Neural cell (in vitro differentiated cells): ENCODE results near the gene APOBR. TPM values are rescaled to one million over a fixed set of nuclear protein-coding genes. Genes with fewer than 3 reads are reported as not detected.

Experiments
- H2AFZ ChIP-seq: fragments of 200-600, 300-800 bp; sonication (generic), shearing (Covaris generic); 2 replicates; pipeline ENCODE4 v1.6.0; 2014; ENCODE audit warnings: low read depth, mild to moderate bottlenecking, antibody characterized with exemption, low read length, moderate library complexity
- H3F3A ChIP-seq: fragments of 200-600 bp; shearing (Covaris generic); 2 replicates; pipeline ENCODE4 v1.6.1; 2016; ENCODE audit warnings: mild to moderate bottlenecking, moderate library complexity, mixed read lengths, antibody characterized with exemption, low read length; ENCODE audit not compliant: insufficient read depth, poor library complexity, severe bottlenecking
- H3K27ac ChIP-seq: fragments of 200-600, 300-800 bp; sonication (generic), shearing (Covaris generic); 2 replicates; pipeline ENCODE4 v1.5.1; 2014; ENCODE audit warnings: mild to moderate bottlenecking, low read length, moderate library complexity
- H3K27me3 ChIP-seq: fragments of 300-800, 200-600 bp; sonication (generic), shearing (Covaris generic); 2 replicates; pipeline ENCODE4 v1.6.0; 2014; ENCODE audit warnings: mild to moderate bottlenecking, low read depth, low read length, moderate library complexity; ENCODE audit not compliant: insufficient read depth
- H3K36me3 ChIP-seq: fragments of 300-800, 200-600 bp; sonication (generic), shearing (Covaris generic); 2 replicates; pipeline ENCODE4 v1.5.1; 2014; ENCODE audit warnings: mild to moderate bottlenecking, antibody characterized with exemption, low read length, moderate library complexity; ENCODE audit not compliant: insufficient read depth
- H3K4me2 ChIP-seq: fragments of 300-800, 200-600 bp; sonication (generic), shearing (Covaris generic); 2 replicates; pipeline ENCODE4 v1.6.0; 2014; ENCODE audit warnings: mild to moderate bottlenecking, low read length
- H3K4me3 ChIP-seq: fragments of 300-800, 200-600 bp; sonication (generic), shearing (Covaris generic); 2 replicates; pipeline ENCODE4 v1.5.1; 2014; ENCODE audit warnings: mild to moderate bottlenecking, low read length, moderate library complexity
- H3K79me2 ChIP-seq: fragments of 200-600 bp; shearing (Covaris generic); replicated peaks from 2 replicates; pipeline ENCODE4 v1.6.0; 2014; ENCODE audit warnings: mild to moderate bottlenecking, low read length, moderate library complexity; ENCODE audit not compliant: insufficient read depth
- H3K9ac ChIP-seq: fragments of 300-800, 200-600 bp; sonication (generic), shearing (Covaris generic); 2 replicates; pipeline ENCODE4 v1.6.1; 2016; ENCODE audit warnings: mild to moderate bottlenecking, low read length, mixed read lengths
- H3K9me2 ChIP-seq: fragments of 200-600 bp; shearing (Covaris generic); 2 replicates; pipeline ENCODE4 v1.6.1; 2016; ENCODE audit warnings: mild to moderate bottlenecking, low read length, mixed read lengths; ENCODE audit not compliant: insufficient read depth
- H3K9me3 ChIP-seq: fragments of 200-600, 300-800 bp; sonication (generic), shearing (Covaris generic); 2 replicates; pipeline ENCODE4 v1.6.1; 2016; ENCODE audit warnings: mild to moderate bottlenecking, mixed run types, low read length, moderate library complexity, mixed read lengths
- H4K20me1 ChIP-seq: fragments of 200-600 bp; shearing (Covaris generic); 2 replicates; pipeline ENCODE4 v1.6.1; 2016; ENCODE audit warnings: mild to moderate bottlenecking, mixed run types; ENCODE audit not compliant: insufficient read depth
- EP300 ChIP-seq: fragments of 450-650 bp; conservative IDR thresholded peaks from 2 replicates; pipeline ENCODE4 v1.6.1; 2014; ENCODE audit warnings: antibody characterized with exemption, mild to moderate bottlenecking, moderate library complexity; ENCODE audit not compliant: poor library complexity, severe bottlenecking
- EZH2 ChIP-seq: fragments of 200-600, 300-800 bp; shearing (Covaris generic), sonication (generic); IDR thresholded peaks from 2 replicates; pipeline ENCODE4 v1.6.1; 2014; ENCODE audit warnings: antibody characterized with exemption, low read length, borderline replicate concordance, mild to moderate bottlenecking; ENCODE audit not compliant: insufficient read depth, poor library complexity, severe bottlenecking
- POLR2AphosphoS5 ChIP-seq: IDR thresholded peaks from 2 replicates; pipeline ENCODE4 v1.6.1; 2012
- RAD21 ChIP-seq: fragments of 450-650 bp; conservative IDR thresholded peaks from 2 replicates; pipeline ENCODE4 v1.6.1; 2014; ENCODE audit warnings: antibody characterized with exemption, mild to moderate bottlenecking, moderate library complexity
- SMC3 ChIP-seq: fragments of 450-650 bp; conservative IDR thresholded peaks from 2 replicates; pipeline ENCODE4 v1.6.1; 2014; ENCODE audit warnings: antibody characterized with exemption, mild to moderate bottlenecking, moderate library complexity; ENCODE audit not compliant: poor library complexity
- TAF1 ChIP-seq: IDR thresholded peaks from 2 replicates; pipeline ENCODE4 v1.6.1; 2012; ENCODE audit warnings: low read depth
- polyA plus RNA-seq: library from polyadenylated mRNA; depleted of rRNA; stranded (reverse); fragments of >200 nt; gene quantifications from 2 replicates; pipeline ENCODE4 v1.2.3, GENCODE V29; 2014
- TF ChIP-seq, protein P1 (sequence below): IDR thresholded peaks from 2 replicates; pipeline ENCODE4 v1.6.1; 2012; ENCODE audit warnings: borderline replicate concordance
- TF ChIP-seq, protein P2 (sequence below): fragments of 450-650 bp; IDR thresholded peaks from 2 replicates; pipeline ENCODE4 v1.5.1; 2014; ENCODE audit warnings: antibody characterized with exemption, mild to moderate bottlenecking, moderate library complexity; ENCODE audit not compliant: poor library complexity, severe bottlenecking

APOBR gene
- polyA plus RNA-seq, 1 donor from 2014 or later, result not detected

DNA sequence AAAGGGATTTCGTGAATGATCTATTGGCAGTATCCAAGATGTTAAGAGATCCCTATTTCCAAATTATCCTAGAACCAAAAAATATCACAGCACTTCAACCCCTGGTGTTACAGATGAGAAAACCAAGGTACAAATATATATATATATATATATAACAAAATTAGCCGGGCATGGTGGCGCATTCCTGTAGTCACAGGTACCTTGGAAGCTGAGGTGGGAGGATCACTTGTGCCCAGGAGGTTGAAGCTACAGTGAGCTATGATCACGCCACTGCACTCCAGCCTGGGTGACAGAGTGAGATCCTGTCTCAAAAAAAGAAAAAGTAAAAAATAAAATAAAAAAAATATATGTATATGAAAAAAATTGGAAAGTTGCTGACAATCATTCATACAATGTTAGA lies 1.9 kb upstream of the APOBR start:
- Histone ChIP-seq H3K27ac (peak overlapping the region; percentile 92), H3K4me3 (peak overlapping the region; percentile 97), H3F3A (no peaks in the 10 kb centered on the region), H3K79me2 (no peaks in the 10 kb centered on the region), H3K4me2 (peak overlapping the region; percentile 37), H3K9me2 (no peaks in the 10 kb centered on the region), H3K36me3 (no peaks in the 10 kb centered on the region), H3K9me3 (no peaks in the 10 kb centered on the region), H4K20me1 (no peaks in the 10 kb centered on the region), H3K27me3 (no peaks in the 10 kb centered on the region), H2AFZ (peak overlapping the region; percentile 97), H3K9ac (peak overlapping the region; percentile 80)
- TF ChIP-seq POLR2AphosphoS5 (no peak), EZH2 (no peak), RAD21 (no peak), EP300 (no peak), TAF1 (no peak)
- TF ChIP-seq, protein P1, sequence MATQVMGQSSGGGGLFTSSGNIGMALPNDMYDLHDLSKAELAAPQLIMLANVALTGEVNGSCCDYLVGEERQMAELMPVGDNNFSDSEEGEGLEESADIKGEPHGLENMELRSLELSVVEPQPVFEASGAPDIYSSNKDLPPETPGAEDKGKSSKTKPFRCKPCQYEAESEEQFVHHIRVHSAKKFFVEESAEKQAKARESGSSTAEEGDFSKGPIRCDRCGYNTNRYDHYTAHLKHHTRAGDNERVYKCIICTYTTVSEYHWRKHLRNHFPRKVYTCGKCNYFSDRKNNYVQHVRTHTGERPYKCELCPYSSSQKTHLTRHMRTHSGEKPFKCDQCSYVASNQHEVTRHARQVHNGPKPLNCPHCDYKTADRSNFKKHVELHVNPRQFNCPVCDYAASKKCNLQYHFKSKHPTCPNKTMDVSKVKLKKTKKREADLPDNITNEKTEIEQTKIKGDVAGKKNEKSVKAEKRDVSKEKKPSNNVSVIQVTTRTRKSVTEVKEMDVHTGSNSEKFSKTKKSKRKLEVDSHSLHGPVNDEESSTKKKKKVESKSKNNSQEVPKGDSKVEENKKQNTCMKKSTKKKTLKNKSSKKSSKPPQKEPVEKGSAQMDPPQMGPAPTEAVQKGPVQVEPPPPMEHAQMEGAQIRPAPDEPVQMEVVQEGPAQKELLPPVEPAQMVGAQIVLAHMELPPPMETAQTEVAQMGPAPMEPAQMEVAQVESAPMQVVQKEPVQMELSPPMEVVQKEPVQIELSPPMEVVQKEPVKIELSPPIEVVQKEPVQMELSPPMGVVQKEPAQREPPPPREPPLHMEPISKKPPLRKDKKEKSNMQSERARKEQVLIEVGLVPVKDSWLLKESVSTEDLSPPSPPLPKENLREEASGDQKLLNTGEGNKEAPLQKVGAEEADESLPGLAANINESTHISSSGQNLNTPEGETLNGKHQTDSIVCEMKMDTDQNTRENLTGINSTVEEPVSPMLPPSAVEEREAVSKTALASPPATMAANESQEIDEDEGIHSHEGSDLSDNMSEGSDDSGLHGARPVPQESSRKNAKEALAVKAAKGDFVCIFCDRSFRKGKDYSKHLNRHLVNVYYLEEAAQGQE, result no peak
- TF ChIP-seq, protein P2, sequence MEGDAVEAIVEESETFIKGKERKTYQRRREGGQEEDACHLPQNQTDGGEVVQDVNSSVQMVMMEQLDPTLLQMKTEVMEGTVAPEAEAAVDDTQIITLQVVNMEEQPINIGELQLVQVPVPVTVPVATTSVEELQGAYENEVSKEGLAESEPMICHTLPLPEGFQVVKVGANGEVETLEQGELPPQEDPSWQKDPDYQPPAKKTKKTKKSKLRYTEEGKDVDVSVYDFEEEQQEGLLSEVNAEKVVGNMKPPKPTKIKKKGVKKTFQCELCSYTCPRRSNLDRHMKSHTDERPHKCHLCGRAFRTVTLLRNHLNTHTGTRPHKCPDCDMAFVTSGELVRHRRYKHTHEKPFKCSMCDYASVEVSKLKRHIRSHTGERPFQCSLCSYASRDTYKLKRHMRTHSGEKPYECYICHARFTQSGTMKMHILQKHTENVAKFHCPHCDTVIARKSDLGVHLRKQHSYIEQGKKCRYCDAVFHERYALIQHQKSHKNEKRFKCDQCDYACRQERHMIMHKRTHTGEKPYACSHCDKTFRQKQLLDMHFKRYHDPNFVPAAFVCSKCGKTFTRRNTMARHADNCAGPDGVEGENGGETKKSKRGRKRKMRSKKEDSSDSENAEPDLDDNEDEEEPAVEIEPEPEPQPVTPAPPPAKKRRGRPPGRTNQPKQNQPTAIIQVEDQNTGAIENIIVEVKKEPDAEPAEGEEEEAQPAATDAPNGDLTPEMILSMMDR, result no peak

DNA sequence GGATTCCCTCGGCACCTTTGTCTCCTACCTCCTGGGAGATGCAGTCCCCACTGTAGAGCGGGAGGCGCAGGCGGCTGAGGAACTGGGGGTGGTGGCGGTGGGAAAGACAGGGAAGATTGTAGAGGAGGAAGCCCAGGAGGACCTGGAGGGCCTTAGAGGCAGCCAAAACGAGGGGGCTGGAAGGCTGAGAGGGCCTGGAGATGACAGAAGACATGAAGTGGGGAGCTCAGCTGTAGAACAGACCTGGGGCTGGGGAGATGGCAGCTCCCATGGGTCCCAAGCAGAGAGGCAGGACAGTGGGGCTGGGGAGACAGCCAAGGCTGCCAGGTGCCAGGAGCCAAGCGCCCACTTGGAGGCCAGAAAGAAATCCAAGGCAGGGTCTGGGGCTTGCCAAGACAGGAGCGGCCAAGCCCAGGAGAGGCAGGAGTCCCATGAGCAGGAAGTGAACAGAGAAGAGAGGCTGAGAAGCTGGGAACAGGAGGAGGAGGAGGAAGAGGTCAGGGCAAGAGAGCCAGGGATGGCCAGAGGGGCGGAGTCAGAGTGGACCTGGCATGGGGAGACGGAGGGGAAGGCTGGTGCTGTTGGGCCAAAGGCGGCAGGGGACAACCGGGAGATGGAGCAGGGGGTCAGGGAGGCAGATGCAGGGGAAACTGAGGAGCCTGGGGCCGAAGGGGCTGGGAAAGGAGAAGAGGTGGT lies 803 bp downstream of the APOBR start:
- H3K9me3 ChIP-seq, result no peaks in the 10 kb centered on the region
- no peak overlapping the region for H3K4me3 ChIP-seq
- no peak overlapping the region for H3K9ac ChIP-seq
- H3F3A ChIP-seq, result no peaks in the 10 kb centered on the region
- no peaks in the 10 kb centered on the region for H3K36me3 ChIP-seq
- TF ChIP-seq SMC3 (no peak), TAF1 (no peak), POLR2AphosphoS5 (no peak)
- TF ChIP-seq, protein P1, result no peak
- no peaks in the 10 kb centered on the region for H3K9me2 ChIP-seq
- H3K27ac ChIP-seq, result no peak overlapping the region
- no peaks in the 10 kb centered on the region for H3K27me3 ChIP-seq
- H3K79me2 ChIP-seq, result no peaks in the 10 kb centered on the region
- H4K20me1 ChIP-seq, result no peaks in the 10 kb centered on the region
- H3K4me2 ChIP-seq, result no peak overlapping the region
- H2AFZ ChIP-seq, result no peak overlapping the region
